ENCODE results near the gene RNH1.

Gene RNH1

GRCh38 chr11:537622-538430, 30.8 kb upstream of the RNH1 start:
- no peak for DNase-seq (ENCODE audit: low spot score)

- peak; percentile 90 for DNase-seq (ENCODE audit: low spot score)
These were observed 30.0 kb upstream of the RNH1 start, which contains the start of gene LRRC56 for GRCh38 chr11:536841-537621. LRRC56 (plus strand) TSS chr11:537527; CDS start chr11:540685, 3,158 bp downstream.

GRCh38 chr11:535519-536454, 28.7 kb upstream of the RNH1 start, which contains the start of gene HRAS:
HRAS (minus strand) TSS chr11:535576.
- peak; percentile 100 for DNase-seq (ENCODE audit: low spot score)

- DNase-seq (ENCODE audit: low spot score) = no peak
These were observed 28.1 kb upstream of the RNH1 start for GRCh38 chr11:535210-535518.

- DNase-seq (ENCODE audit: low spot score) = peak; percentile 35
These were observed 27.6 kb upstream of the RNH1 start for GRCh38 chr11:534396-535209.

- DNase-seq (ENCODE audit: low spot score) = no peak
These were observed 26.7 kb upstream of the RNH1 start for GRCh38 chr11:533586-534395.

GRCh38 chr11:532986-533585, 26.0 kb upstream of the RNH1 start:
- DNase-seq (ENCODE audit: low spot score) = no peak

- no peak for DNase-seq (ENCODE audit: low spot score)
These were observed 25.5 kb upstream of the RNH1 start for GRCh38 chr11:532527-532985.

GRCh38 chr11:531919-532526, 25.0 kb upstream of the RNH1 start:
- DNase-seq (ENCODE audit: low spot score) = no peak

- DNase-seq (ENCODE audit: low spot score) = no peak
These were observed 24.2 kb upstream of the RNH1 start for GRCh38 chr11:530960-531831.

- DNase-seq (ENCODE audit: low spot score) = no peak
These were observed 22.8 kb upstream of the RNH1 start for GRCh38 chr11:529728-530411.

- DNase-seq (ENCODE audit: low spot score) = no peak
These were observed 22.0 kb upstream of the RNH1 start for GRCh38 chr11:528815-529727.

- no peak for DNase-seq (ENCODE audit: low spot score)
These were observed 21.2 kb upstream of the RNH1 start for GRCh38 chr11:528166-528814.

GRCh38 chr11:526192-526591, 19.1 kb upstream of the RNH1 start:
- no peak for DNase-seq (ENCODE audit: low spot score)

- DNase-seq (ENCODE audit: low spot score) = no peak
These were observed 14.2 kb upstream of the RNH1 start for GRCh38 chr11:521177-521688.
